Spleen (tissue), 11 donors: Measurements from ENCODE around the gene SPOP. TPM values are rescaled to one million over a fixed set of nuclear protein-coding genes. Genes with fewer than 3 reads are reported as not detected.

Source experiments
- DNase-seq: peaks from one replicate; pipeline ENCODE4 v3.0.0-alpha.2; 2020
- H3K27ac ChIP-seq, 8 donors: fragments of 200-600 bp; sonication (generic) in 7 of 8; 1 replicate in 4 of 8; 2 replicates in 4 of 8; pipeline versions ENCODE4 v1.5.0 to v1.8.0; 2016 to 2021; ENCODE audit warnings: inconsistent platforms in 4 of 8, mild to moderate bottlenecking in 4 of 8, moderate library complexity in 1 of 8
- H3K27me3 ChIP-seq, 7 donors: fragments of 200-600 bp; sonication (generic) in 6 of 7; replicated peaks in 1 of 7; 1 replicate in 4 of 7; 2 replicates in 3 of 7; pipeline versions ENCODE4 v1.5.0 to v1.8.0; 2016 to 2021; ENCODE audit warnings: inconsistent platforms in 3 of 7, mild to moderate bottlenecking in 1 of 7
- H3K36me3 ChIP-seq, 6 donors: fragments of 200-600 bp; sonication (generic) in 5 of 6; 1 replicate in 4 of 6; 2 replicates in 2 of 6; pipeline versions ENCODE4 v1.5.0 to v1.8.0; 2016 to 2021; ENCODE audit warnings: inconsistent platforms in 2 of 6
- H3K4me1 ChIP-seq, 6 donors: fragments of 200-600 bp; sonication (generic) in 5 of 6; 1 replicate in 3 of 6; 2 replicates in 3 of 6; pipeline versions ENCODE4 v1.5.0 to v1.8.0; 2016 to 2021; ENCODE audit warnings: inconsistent platforms in 3 of 6
- H3K4me3 ChIP-seq, 8 donors: fragments of 200-600 bp; sonication (generic) in 7 of 8; 1 replicate in 4 of 8; 2 replicates in 4 of 8; pipeline versions ENCODE4 v1.5.0 to v1.8.0; 2016 to 2021; ENCODE audit warnings: inconsistent platforms in 4 of 8, mild to moderate bottlenecking in 4 of 8, moderate library complexity in 2 of 8
- H3K9me3 ChIP-seq, 8 donors: fragments of 200-600 bp; sonication (generic) in 7 of 8; 1 replicate in 4 of 8; 2 replicates in 4 of 8; pipeline versions ENCODE4 v1.5.0 to v1.8.0; 2016 to 2021; ENCODE audit warnings: inconsistent platforms in 4 of 8
- CTCF ChIP-seq, 11 experiments: fragments of 200-600 bp in 7 of 11; fragments of 450-650 bp in 4 of 11; sonication (generic) in 4 of 11; IDR thresholded peaks in 8 of 11; conservative IDR thresholded peaks in 3 of 11; 1 replicate in 7 of 11; 2 replicates in 4 of 11; pipeline versions ENCODE4 v1.4.0 to v1.8.0; 2016 to 2021; ENCODE audit warnings: antibody characterized with exemption in 11 of 11, inconsistent platforms in 4 of 11, mild to moderate bottlenecking in 1 of 11
- POLR2A ChIP-seq, 3 donors: fragments of 450-650 bp; IDR thresholded peaks; one replicate each; pipeline ENCODE4 v1.5.1; 2017; ENCODE audit warnings: antibody characterized with exemption in 3 of 3, mild to moderate bottlenecking in 1 of 3
- POLR2AphosphoS5 ChIP-seq, 3 donors: sonication (generic); formaldehyde crosslinking; IDR thresholded peaks; one replicate each; pipeline ENCODE4 v1.5.1; 2017; ENCODE audit warnings: antibody characterized with exemption in 3 of 3
- WGBS, 5 donors: extraction: QIAGEN DNeasy Blood & Tissue Kit in 3 of 5; methylation state at CpG; one replicate each; pipeline versions ENCODE4 v1.1.5 to v1.1.7; 2013 to 2018; 5-methylcytosine and 5-hydroxymethylcytosine counted together
- intact Hi-C: fragments of 100-400 bp; cut with DNase I; formaldehyde crosslinking; loops from one replicate; pipeline ENCODE4 v1.15.0; 2023; ENCODE audit warnings: low total_unique reads
- polyA plus RNA-seq, 3 donors: library from polyadenylated mRNA; stranded (reverse); fragments of 200-250 nt; gene quantifications; one replicate each; pipeline ENCODE4 v1.2.1, GENCODE V29; 2013
- total RNA-seq, 7 donors: library from RNA; depleted of rRNA in 3 of 7; stranded (reverse); fragments of >200 nt in 3 of 7; fragmentation: NEBNext Ultra II Directional in 4 of 7; extraction: Animal tissue kit (Norgen Biotek cat#: 25700) in 4 of 7; gene quantifications; one replicate each; pipeline versions ENCODE4 v1.1.0 to v1.2.1, GENCODE V29; 2016 to 2021
- donor health status: healthy with polysubstance abuse.
- donor health status: DM: no; HTN: no; CAD: no; lungs with moderate emphysema.
- donor health status: DM: no; HTN: no; CAD: no.
- donor health status: Bipolar disorder and iron deficiency.
- donor health status: healthy.
- donor health status: DM: no; HTN: no; CAD: no.
- donor health status: DM: yes; HTN: yes; CAD: no.

The SPOP gene
- total and polyA plus RNA-seq, 10 donors: 23.7 to 86.4 (median 67.8) TPM

- peak within 1 kb of the TSS; percentile 25 to 73 (median 45) for H3K4me3 ChIP-seq
- H3K27me3 ChIP-seq: peaks cover 0 to 77% (median 29%) of the 10 kb centered on the region in 7 donors
- intact Hi-C loops: no loop called here
- no peaks in the 10 kb centered on the region for H3K9me3 ChIP-seq
- no peaks in the 10 kb centered on the region for H3K36me3 ChIP-seq
- WGBS, 5 donors: 0 to 2% (median 1%) methylated on average over 13 to 55 of the region's 55 CpGs
- DNase-seq: peak; percentile 89
- H3K4me1 ChIP-seq: peaks cover 10 to 36% (median 26%) of the 10 kb centered on the region in 6 donors
- TF ChIP-seq CTCF (IDR thresholded peaks at IDR 0.05 in 8 of 11, conservative IDR thresholded peaks at IDR 0.05 in 3 of 11): peak in 6 of 11 experiments; percentile 24 to 74 (median 66)
- no peak for TF ChIP-seq POLR2A (IDR thresholded peaks at IDR 0.05)
- TF ChIP-seq POLR2AphosphoS5 (IDR thresholded peaks at IDR 0.05): no peak
- H3K27ac ChIP-seq: peak within 1 kb of the TSS in 5 of 8 donors; percentile 1 to 59 (median 36)
Observed at GRCh38 chr17:49575679-49576087, 102.2 kb downstream of the SPOP start, which contains the start of gene NXPH3. NXPH3 (plus strand) TSS chr17:49575871; CDS start chr17:49576220, 349 bp downstream.

- Histone ChIP-seq H3K4me1 (peaks cover 12 to 42% (median 29%) of the 10 kb centered on the region in 6 donors), H3K9me3 (no peaks in the 10 kb centered on the region), H3K4me3 (peak overlapping the region in 7 of 8 donors; percentile 37 to 73 (median 47)), H3K27me3 (peaks cover 0 to 83% (median 29%) of the 10 kb centered on the region in 7 donors), H3K36me3 (no peaks in the 10 kb centered on the region), H3K27ac (peak overlapping the region in 3 of 8 donors; percentile 36 to 59 (median 49))
- DNase-seq: no peak
- whole genome bisulfite sequencing, 5 donors: 12 to 16% (median 14%) methylated on average over 24 to 29 of the region's 29 CpGs
- TF ChIP-seq POLR2AphosphoS5 (IDR thresholded peaks at IDR 0.05) (no peak), POLR2A (IDR thresholded peaks at IDR 0.05) (no peak), CTCF (IDR thresholded peaks at IDR 0.05 in 8 of 11, conservative IDR thresholded peaks at IDR 0.05 in 3 of 11) (peak in 1 of 11 experiments; percentile 12)
- intact Hi-C loops: loop anchor here (5.0 kb wide), 2 partner anchors 122 to 277 kb away; no protein-coding TSS in a partner anchor
Observed at GRCh38 chr17:49574945-49575678, 102.8 kb downstream of the SPOP start.

GRCh38 chr17:49574323-49574781 is 103.5 kb downstream of the SPOP start:
- WGBS, 5 donors: 64 to 94% (median 80%) methylated on average over 6 to 13 of the region's 13 CpGs
- H3K36me3 ChIP-seq: no peaks in the 10 kb centered on the region
- peaks cover 13 to 49% (median 35%) of the 10 kb centered on the region in 6 donors for H3K4me1 ChIP-seq
- H3K27me3 ChIP-seq: peaks cover 0 to 84% (median 29%) of the 10 kb centered on the region in 7 donors
- intact Hi-C loops: loop anchor here (5.0 kb wide), 2 partner anchors 123 to 278 kb away; no protein-coding TSS in a partner anchor
- no peak for DNase-seq
- H3K27ac ChIP-seq: peak overlapping the region in 4 of 8 donors; percentile 36 to 59 (median 44)
- TF ChIP-seq CTCF (IDR thresholded peaks at IDR 0.05 in 8 of 11, conservative IDR thresholded peaks at IDR 0.05 in 3 of 11) (no peak), POLR2AphosphoS5 (IDR thresholded peaks at IDR 0.05) (no peak), POLR2A (IDR thresholded peaks at IDR 0.05) (no peak)
- no peaks in the 10 kb centered on the region for H3K9me3 ChIP-seq
- no peak overlapping the region for H3K4me3 ChIP-seq
